ENCODE results near the gene TOM1L2.

DNA sequence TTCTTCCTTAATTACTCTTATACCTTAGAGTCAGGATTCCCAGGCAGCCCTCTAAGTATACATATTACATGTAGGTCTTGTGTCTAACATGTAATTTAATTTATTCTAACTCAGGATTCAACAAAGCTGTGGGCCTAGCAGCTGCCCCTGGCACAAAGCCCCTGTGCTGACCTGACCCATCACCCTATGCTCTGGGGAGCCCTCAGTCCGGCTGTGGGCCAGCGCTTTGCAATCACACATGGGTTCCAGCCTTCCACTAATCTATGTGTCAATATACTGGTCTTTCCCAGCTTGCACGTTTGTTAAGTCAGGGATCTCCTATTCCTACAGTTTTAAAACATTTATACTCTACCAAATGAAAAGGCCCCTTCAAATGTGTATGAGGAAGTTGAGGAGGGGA is 72.7 kb downstream of the TOM1L2 start:
- TF ChIP-seq, protein P1, sequence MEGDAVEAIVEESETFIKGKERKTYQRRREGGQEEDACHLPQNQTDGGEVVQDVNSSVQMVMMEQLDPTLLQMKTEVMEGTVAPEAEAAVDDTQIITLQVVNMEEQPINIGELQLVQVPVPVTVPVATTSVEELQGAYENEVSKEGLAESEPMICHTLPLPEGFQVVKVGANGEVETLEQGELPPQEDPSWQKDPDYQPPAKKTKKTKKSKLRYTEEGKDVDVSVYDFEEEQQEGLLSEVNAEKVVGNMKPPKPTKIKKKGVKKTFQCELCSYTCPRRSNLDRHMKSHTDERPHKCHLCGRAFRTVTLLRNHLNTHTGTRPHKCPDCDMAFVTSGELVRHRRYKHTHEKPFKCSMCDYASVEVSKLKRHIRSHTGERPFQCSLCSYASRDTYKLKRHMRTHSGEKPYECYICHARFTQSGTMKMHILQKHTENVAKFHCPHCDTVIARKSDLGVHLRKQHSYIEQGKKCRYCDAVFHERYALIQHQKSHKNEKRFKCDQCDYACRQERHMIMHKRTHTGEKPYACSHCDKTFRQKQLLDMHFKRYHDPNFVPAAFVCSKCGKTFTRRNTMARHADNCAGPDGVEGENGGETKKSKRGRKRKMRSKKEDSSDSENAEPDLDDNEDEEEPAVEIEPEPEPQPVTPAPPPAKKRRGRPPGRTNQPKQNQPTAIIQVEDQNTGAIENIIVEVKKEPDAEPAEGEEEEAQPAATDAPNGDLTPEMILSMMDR (IDR thresholded peaks at IDR 0.05; ENCODE audit: low read depth, low read length, poor library complexity, severe bottlenecking), result no peak
- no peak for TF ChIP-seq EZH2phosphoT487 (IDR thresholded peaks at IDR 0.05; ENCODE audit: borderline replicate concordance, low read length)
